ENCODE data around the gene AP1G1. TPM values are rescaled to one million over a fixed set of nuclear protein-coding genes. Genes with fewer than 3 reads are reported as not detected.
"Not testable (repeated sequence)": the region's sequence is repeated elsewhere in the genome, so short reads cannot be mapped to it uniquely, and the experiment has no call there.

AP1G1 gene
- total RNA-seq, 1 donor from 2014 or later = 40.1 TPM

- no peak for TF ChIP-seq CTCF (conservative IDR thresholded peaks at IDR 0.05; ENCODE audit: low read depth, low read length)
- H3K4me3 ChIP-seq (ENCODE audit: low read depth, low read length) = peak overlapping the region; percentile 80
- DNase-seq (ENCODE audit: low read depth) = no peak
Measured at GRCh38 chr16:71807905-71808592, 585 bp downstream of the AP1G1 start.

- DNase-seq (ENCODE audit: low read depth) = no peak
- no peak for TF ChIP-seq CTCF (conservative IDR thresholded peaks at IDR 0.05; ENCODE audit: low read depth, low read length)
Measured at GRCh38 chr16:71803305-71803690, 5.3 kb downstream of the AP1G1 start.

GRCh38 chr16:71796501-71797097, 12.0 kb downstream of the AP1G1 start:
- no peak overlapping the region for H3K4me3 ChIP-seq (ENCODE audit: low read depth, low read length)
- TF ChIP-seq CTCF (conservative IDR thresholded peaks at IDR 0.05; ENCODE audit: low read depth, low read length) = no peak
- DNase-seq (ENCODE audit: low read depth) = no peak

More at GRCh38 chr16:71803305-71803690, 5.3 kb downstream of the AP1G1 start:
- H3K4me3 ChIP-seq (ENCODE audit: low read depth, low read length) = no peak overlapping the region

- H3K4me3 ChIP-seq (ENCODE audit: low read depth, low read length) = no peak overlapping the region
- no peak for DNase-seq (ENCODE audit: low read depth)
- no peak for TF ChIP-seq CTCF (conservative IDR thresholded peaks at IDR 0.05; ENCODE audit: low read depth, low read length)
Measured at GRCh38 chr16:71794943-71795342, 13.7 kb downstream of the AP1G1 start.

- no peak for TF ChIP-seq CTCF (conservative IDR thresholded peaks at IDR 0.05; ENCODE audit: low read depth, low read length)
- no peak for DNase-seq (ENCODE audit: low read depth)
- H3K4me3 ChIP-seq (ENCODE audit: low read depth, low read length) = no peak overlapping the region
Measured at GRCh38 chr16:71794018-71794417, 14.6 kb downstream of the AP1G1 start.

GRCh38 chr16:71792176-71792575, 16.5 kb downstream of the AP1G1 start:
- no peak for TF ChIP-seq CTCF (conservative IDR thresholded peaks at IDR 0.05; ENCODE audit: low read depth, low read length)

GRCh38 chr16:71790329-71790728, 18.3 kb downstream of the AP1G1 start:
- not testable (repeated sequence) for DNase-seq (ENCODE audit: low read depth); H3K4me3 ChIP-seq (ENCODE audit: low read depth, low read length)

More at GRCh38 chr16:71792176-71792575, 16.5 kb downstream of the AP1G1 start:
- DNase-seq (ENCODE audit: low read depth) = no peak
- H3K4me3 ChIP-seq (ENCODE audit: low read depth, low read length) = no peak overlapping the region

Measured in epithelial cell of proximal tubule (primary cell).